IPS-NIHi11 (cell line): Measurements from ENCODE around the gene ANKK1.

Source experiments
- DNase-seq: peaks from one replicate; pipeline ENCODE4 v3.0.0; 2012; ENCODE audit warnings: mixed read lengths, low spot score

The ANKK1 gene

DNA sequence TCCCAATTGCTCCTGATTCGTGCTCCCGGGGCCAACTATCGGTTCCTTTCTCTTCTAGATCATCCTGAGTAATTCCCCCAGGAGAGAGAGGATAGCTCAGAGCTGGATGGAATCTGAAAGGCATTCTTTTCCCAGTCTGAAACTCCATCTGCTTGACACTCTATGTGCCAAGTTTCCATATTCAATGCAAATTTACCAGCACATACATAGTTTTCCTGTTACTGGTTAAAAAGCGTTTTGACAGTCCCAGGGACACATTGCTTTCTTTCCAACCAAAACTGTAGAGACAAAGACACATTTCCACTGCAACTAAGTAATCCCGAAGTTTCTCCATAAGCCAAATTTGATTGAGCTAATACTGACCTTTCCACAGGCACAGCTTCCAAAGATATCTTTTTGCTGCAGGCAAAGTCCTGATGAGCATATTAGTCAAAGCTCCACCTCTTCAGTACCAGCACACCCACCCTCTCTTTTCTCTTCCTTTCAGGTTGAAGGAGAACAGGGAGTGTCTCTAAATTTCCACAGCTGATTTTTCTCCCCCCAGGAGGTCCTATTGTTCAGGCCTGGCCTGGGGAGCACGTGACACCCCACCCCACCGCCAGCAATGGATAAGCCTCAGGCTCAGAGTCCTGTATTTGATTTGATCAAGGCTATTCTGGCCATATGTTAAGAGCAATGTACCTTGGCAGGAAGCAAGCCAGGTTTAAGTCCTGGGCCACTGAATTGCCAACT lies 9.7 kb upstream of the ANKK1 start:
- DNase-seq: no peak

DNA sequence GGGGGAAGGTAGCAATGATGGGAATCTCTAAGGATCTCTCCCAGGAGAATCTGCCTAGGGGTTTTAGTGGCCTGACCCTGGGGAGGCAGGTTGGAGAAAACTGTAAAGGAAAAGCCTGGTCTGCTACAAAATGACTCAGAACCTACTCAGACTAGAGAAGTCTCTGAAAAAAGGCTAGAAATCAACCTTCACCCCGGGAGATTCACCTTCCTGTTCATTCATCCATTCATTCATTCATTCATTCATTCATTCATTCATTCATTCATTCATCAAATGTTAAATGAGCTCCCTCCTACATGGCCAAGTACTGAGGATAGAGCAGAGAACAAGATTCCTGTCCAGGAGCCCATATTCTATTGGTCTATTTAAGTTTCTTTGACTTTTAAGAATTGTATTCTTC lies 8.9 kb upstream of the ANKK1 start:
- no peak for DNase-seq

DNA sequence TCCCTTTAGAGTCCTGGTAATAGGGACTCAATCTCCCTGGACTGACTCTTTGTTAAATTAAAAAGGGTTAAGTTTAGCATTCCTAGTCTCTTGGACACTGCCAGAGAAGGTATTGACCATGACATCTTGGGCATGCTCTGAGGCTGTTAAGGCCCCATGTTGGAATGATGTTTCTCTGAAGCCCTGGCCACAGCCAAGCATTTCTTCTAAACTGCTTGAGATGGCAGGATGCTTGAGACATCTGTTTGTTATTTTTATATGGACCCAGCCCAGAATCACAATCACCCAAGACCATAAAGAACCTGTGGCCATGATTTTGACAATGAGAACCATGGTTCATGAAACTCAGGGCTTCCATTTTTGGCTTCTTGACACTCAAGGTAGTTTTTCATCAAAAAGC lies 5.5 kb upstream of the ANKK1 start:
- DNase-seq: no peak

DNA sequence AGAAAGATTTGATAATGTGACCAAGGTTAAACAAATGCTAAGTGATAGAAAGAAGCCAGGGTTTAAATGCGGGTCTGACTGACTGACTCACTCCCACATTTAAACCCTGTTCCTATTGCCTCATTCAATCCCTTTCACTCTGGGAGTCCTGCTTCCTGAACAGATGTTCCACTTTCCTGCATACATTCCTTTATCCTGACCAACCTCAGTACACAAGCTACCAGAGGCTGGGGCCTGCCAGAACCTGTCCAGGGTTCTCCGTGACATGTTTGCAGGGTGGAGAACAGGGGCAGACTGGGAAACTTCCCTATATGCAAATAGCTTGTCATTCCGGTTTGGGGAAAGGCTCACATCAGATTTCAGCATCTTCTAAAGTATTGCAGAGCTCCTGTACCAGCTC lies 3.0 kb upstream of the ANKK1 start:
- no peak for DNase-seq

DNA sequence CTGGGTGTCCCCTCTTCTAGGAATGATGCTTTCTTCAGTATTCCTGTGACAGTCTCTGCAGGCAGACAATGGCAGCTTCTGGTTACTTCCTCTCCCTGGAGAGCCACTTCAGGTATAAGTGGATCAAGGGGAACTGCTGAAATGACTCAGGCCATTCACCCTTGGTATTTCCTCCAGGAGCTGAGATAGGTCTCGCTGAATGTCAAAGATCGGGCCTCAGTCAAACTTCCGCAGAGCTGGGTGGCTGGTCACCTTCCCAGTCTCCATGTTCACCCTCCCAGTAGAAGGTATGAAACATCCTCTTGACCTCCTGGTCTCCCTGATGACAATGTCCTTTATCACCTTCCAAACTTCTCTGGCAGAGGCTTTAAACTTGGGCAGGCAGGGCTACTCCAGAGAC lies 1.8 kb upstream of the ANKK1 start:
- no peak for DNase-seq

DNA sequence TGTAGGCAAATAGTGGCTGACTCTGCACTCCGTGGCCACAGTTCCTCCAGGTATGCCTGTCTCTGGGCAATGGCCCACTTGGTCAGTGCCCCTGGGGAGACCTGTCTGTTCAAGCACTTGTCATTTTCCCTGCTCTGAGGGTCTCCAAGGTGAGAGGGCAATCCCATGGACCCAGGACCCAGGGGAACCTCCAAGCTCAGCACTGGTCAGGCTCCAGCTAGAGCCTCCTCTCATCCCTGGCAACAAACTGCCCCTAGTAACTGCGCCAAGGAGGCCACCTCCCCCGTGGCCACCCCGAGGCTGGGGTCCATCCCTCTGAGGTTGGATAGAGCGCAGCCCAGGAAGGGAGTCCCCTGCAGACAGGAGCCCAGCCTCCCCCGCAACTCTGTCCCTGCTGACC lies 713 bp upstream of the ANKK1 start:
- no peak for DNase-seq

DNA sequence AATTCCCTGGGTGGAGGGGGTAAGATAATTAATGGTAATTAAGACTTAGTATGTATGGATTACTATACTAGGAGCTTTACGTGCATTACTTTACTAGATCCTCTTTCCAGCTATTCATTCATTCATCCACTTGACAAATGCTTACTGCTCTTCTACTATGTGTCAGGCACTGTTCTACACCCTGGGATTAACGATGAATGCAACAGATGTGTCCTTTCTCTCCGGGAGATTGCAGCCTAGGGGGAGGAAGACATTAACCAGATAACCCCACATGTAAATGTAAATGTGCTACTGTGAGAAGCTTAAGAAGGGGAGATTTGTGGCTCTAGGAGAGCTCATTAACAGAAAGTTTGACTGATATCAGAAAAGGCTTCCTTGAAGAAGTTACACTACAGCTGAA lies 1.7 kb downstream of the ANKK1 start:
- DNase-seq: no peak

DNA sequence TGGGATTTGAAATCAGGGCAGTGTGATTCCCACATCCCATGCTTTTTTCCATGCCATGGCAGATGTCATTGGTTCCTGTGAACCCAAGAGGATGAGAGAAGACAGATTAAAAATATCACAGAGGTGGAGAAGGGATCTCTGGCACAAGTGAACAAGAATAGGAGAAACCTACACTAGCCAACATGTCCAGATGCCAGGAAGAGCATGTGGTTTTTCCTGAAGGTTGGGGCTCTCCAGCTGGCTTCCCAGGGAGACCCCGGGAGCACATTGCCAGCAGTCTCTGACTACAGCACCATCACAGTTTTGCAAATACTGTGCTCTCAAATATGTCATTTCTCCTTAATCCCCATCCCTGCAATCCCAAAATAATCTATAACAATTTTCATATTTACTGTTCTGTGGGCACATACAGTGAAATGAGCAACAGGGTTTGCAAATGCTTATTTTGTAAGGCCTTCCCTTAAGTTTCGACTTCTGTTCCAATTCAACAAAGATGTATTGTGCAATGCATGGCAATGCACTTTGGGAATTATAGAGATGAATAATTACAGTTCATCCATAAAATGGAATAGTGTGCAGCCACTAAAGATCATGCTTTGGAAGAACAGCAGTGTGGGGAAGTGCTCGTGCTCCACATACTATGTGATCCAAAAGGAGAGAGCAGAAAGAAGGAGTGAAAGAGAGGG lies 4.8 kb downstream of the ANKK1 start:
- DNase-seq: no peak

DNA sequence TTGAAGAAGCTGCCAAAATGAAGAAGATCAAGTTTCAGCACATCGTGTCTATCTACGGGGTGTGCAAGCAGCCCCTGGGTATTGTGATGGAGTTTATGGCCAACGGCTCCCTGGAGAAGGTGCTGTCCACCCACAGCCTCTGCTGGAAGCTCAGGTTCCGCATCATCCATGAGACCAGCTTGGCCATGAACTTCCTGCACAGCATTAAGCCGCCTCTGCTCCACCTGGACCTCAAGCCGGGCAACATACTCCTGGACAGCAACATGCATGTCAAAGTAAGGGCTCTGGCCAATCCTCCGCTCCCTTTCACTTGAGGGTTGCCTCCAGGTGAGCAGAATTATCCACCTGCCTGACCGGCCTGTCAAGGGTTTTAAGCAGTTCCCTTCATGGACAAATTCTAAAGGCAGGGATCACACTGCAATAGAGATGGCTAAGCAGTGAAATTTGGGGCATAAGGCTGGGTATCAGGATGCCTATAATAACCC lies 6.0 kb downstream of the ANKK1 start:
- no peak for DNase-seq

DNA sequence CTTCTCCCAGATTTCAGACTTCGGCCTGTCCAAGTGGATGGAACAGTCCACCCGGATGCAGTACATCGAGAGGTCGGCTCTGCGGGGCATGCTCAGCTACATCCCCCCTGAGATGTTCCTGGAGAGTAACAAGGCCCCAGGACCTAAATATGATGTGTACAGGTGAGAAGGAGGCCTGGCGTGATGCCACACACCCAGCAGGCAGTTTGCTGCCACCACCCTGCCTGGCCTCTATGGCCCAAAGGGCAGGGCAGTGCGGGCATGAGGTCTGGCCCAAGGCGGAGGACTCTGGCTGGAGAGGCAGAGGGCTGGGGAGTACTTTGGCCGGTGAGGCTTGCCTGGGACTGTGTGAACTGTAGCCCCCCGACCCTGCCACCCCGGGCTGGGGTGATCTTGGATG lies 7.3 kb downstream of the ANKK1 start:
- DNase-seq: no peak

DNA sequence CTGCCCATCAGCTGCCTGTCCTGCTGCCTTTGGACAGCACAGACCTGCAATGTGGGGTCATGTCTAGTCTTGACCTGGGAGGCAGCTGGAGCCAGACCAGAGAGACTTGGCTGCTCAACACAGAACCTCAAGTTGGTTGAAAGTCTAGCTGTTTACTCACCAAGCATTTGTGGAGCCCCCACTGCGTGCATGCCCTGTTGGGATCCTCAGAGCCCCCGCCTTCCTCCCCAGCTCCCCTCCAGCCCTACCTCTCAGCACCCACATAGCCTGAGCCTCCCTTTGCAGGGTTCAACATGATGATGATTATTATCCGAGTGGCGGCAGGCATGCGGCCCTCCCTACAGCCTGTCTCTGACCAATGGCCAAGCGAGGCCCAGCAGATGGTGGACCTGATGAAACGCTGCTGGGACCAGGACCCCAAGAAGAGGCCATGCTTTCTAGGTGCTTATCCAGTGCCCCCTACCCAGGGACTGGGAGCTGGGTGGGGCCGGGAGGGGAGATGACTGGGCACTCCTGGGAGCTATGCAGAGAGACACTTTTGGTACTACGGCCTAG lies 8.3 kb downstream of the ANKK1 start:
- DNase-seq: no peak

DNA sequence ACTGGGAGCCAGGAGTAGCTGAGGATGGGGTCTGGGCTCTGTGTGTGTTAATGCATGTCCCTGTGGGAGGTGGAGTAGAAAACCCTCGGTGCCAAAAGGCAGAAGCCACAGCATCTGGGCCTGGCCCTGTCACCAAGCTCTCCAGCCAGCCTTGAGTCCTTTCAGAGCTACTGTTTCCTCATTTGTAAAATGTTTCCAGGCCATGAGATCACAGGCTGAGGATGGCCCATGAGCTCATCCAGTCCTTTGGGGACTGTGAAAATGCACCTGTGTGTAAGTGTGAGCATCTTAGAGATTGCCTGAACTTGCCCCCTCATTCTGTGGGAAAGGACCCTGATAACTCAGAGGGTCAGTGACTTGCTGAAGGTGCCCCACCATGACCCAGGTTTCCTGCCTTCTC lies 9.1 kb downstream of the ANKK1 start:
- DNase-seq: no peak

DNA sequence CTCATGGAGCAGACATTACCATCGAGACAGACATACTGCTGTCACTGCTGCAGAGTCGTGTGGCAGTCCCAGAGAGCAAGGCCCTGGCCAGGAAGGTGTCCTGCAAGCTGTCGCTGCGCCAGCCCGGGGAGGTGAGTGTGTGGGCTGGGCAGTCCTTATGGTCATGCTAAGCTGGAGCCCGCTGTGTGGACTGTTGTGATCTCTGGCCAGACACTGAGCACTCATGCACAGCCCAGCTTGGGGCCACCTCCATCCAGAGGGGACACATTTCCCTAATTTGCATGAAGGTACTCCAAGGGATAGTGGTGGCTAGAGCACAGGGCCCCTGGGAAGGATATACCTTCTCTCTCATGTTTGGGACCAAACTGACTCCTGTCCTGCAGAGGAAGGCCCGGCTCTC lies 9.6 kb downstream of the ANKK1 start:
- DNase-seq: no peak

DNA sequence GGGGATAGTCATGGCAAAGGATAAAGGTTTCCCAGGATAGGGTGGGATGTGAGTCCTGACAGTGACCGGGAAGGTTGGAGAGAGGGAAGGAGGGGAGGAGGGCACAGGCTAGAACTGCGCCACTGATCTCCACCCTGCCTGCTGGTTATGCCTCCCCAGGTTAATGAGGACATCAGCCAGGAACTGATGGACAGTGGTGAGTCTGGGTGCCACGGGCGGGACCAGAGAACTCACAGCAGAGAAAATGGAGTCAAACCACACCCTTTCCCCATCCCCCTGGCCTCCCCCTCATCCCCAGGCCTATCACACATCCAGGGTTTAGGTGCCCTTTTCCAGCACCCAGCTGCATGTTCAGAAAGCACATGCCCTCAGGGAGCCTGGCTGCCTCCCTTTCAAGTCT lies 10.2 kb downstream of the ANKK1 start:
- DNase-seq: no peak

DNA sequence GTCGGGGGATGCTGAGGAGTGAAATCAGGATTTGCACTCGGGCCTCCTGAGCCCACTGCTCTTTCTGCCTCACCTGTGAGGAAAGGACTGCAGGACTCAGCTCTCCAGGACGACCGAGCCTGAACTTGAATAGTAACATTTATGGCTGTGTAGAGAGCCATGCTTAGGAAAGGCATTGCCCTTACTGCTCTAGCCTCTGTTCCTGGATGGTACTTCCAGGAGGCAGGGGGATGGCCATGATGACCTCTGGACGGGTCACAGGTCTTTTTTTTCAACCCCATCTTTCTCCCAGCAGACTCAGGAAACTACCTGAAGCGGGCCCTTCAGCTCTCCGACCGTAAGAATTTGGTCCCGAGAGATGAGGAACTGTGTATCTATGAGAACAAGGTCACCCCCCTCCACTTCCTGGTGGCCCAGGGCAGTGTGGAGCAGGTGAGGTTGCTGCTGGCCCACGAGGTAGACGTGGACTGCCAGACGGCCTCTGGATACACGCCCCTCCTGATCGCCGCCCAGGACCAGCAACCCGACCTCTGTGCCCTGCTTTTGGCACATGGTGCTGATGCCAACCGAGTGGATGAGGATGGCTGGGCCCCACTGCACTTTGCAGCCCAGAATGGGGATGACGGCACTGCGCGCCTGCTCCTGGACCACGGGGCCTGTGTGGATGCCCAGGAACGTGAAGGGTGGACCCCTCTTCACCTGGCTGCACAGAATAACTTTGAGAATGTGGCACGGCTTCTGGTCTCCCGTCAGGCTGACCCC lies 11.3 kb downstream of the ANKK1 start:
- DNase-seq: no peak

DNA sequence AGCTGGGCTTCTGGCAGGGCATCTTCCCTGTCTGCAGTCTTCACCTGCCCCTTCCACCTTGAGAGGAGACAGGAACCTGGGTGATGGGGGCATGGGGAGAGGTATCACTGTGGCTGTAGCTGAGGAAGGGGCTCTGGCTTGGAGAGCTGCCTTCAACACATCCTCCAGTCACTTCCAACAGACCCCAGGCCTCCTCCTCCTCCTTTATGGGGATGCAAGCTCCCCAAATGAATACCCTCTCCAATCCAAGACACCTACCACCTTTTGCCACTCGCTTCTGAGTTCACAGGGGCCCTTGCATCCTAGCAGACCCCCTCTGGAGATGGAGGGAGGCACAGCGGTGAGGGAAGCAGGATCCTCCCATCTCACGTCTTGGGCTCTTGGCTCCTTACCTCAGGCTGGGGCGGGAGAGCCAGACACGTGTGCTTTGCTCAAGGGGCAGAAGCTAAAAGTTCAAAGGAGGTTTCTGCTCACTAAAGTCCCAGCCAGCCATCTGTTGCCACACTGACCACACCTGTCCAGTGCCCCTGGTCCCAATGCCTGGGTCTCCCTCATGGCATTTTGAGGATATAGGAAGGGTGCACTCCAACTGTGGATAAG lies 13.2 kb downstream of the ANKK1 start:
- DNase-seq: no peak

DNA sequence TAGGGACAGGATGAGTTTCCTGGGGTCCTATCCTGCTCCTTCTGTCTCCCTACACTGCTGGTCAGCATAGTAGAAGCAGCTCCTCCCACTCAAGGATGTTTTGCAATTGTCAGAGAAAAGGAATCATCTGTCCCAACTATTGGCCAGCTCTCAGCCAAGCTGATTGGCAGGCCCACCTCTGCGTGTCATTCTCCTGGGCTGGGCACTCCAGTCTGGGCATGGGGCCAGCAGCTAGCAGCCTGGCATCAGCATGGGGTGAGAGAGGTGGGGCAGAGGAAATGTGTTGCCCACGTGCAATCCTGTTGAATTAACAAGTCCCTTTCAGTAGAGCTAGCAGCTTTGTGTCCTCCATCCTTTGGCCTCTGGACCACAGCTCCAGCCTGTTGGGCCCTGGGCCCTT lies 14.1 kb downstream of the ANKK1 start:
- peak; percentile 42 for DNase-seq

DNA sequence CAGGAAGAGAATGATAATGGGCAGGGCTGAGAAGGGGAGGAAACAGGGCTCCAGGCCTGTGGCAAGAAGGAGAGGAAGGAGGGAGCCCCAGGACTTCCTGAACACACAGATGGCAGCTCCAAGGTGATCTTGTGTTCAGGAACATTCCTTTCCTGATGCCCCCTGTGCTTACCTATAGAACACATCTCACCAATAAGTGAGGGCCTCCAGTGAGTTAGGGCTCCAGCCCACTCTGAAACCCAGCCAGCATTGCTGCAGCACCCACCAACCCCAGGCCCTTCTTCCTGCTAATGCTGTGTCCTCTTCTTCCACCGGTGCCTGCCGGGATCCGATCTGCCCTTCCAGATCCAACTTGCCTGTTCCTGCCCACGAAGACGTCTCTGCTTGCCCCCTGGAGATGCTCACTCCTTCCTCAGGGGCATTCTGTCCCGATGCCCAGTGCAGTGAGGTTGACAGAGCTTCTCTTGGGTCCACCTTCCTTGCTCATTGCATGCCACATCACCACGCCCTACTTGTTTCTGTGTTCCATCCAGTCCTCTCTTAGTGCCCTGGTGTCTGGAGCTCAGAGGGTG lies 17.4 kb downstream of the ANKK1 start:
- DNase-seq: no peak

DNA sequence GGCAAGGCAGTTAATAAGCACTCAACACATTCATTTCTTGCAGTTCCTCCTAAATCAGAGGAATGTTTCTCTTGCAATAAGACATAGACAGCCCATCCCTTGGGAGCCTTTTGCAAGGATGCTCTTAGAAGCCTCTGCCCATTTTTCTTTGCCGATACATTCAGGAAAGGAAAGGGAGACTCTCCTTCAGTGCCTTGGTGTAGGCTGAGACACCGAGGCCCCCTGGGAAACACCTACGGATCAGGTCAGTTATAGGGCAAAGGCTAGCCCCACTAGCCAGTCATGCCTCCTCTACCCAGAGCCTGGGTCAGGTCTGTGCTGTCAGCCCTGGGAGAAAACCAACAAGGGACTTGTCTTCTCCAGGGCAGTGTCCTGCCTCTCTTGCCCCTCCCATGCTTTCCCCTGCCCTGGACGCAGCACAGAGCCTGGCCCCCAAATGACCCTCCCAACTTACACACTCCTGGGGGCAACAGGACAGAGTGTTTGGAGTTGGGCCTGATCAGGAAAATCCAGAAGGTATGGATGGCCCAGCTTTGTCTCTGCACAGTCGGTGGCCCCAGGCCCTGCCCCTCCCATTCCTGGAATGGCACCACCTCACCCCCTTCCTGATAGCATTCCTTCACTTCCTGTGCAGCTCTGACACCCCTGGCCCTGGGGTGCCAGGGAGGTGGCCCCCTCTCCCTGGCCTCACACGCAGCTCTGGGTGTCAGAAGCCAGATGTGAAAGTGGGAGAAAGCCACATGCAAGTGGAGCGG lies 18.3 kb downstream of the ANKK1 start:
- DNase-seq: no peak

DNA sequence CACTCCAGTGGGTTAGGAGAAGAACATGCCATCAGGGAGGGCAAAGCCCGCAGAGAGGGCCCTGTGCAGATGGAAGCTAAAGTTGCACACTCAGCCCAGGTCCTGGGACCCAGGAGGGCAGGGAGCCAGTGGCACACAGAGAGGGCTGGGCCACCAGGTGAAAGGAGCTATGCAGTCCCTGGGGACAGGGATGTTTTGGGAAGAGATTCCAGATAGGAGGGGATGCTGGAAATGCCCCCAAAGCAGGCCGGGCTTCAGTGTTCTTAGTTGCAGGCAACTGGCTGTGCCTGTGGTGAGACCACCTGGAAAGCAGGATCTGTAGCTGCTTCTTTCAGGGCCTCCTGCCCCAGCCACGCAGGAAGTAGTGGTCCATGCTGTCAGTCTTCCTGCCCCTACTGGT lies 19.6 kb downstream of the ANKK1 start:
- no peak for DNase-seq

DNA sequence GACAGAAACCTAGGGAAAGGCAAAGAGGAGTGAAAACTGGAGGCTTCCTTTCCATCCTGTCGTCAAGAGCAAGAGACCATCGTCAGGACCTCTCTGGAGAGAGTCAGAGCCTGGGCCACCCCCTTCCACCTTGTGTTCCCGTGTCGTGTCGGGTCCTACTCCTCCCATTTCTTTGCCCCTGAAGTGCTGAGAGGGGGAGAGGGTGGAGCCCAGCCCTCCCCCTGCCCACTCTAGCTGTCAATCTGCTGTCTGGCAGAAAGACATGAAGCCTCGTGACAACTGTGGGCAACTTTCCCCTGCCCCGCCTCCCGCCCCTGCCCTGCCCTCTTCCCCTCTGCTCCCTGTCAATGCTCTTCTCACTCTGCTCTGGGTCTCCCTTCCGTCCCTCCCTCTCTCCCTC lies 20.6 kb downstream of the ANKK1 start:
- DNase-seq: no peak
